ENCODE data around the gene TSHR. TPM values are rescaled to one million over a fixed set of nuclear protein-coding genes. Genes with fewer than 3 reads are reported as not detected.
"Not testable (repeated sequence)": the region's sequence is repeated elsewhere in the genome, so short reads cannot be mapped to it uniquely, and the experiment has no call there.

Gene TSHR
- total RNA-seq, 2 experiments from 2014 or later: not detected

GRCh38 chr14:81001447-81001846 is 46.0 kb downstream of the TSHR start:
- no peaks in the 10 kb centered on the region for H3K9me3 Mint-ChIP-seq
- H3K27me3 Mint-ChIP-seq: peaks cover 27% of the 10 kb centered on the region
- DNase-seq: no peak
- no peak overlapping the region for H3K4me3 Mint-ChIP-seq
- peaks cover under 1% of the 10 kb centered on the region for H3K4me1 Mint-ChIP-seq
- no peak overlapping the region for H3K27ac Mint-ChIP-seq
- H3K36me3 Mint-ChIP-seq: no peaks in the 10 kb centered on the region

GRCh38 chr14:81004575-81004974 is 49.2 kb downstream of the TSHR start:
- Mint-ChIP-seq H3K27me3 (peaks cover 5% of the 10 kb centered on the region), H3K4me1 (no peaks in the 10 kb centered on the region), H3K36me3 (no peaks in the 10 kb centered on the region), H3K4me3 (no peak overlapping the region), H3K9me3 (no peaks in the 10 kb centered on the region), H3K27ac (no peak overlapping the region)
- DNase-seq: no peak

- Mint-ChIP-seq H3K9me3 (no peaks in the 10 kb centered on the region), H3K4me1 (no peaks in the 10 kb centered on the region), H3K36me3 (no peaks in the 10 kb centered on the region), H3K27me3 (peaks cover 2% of the 10 kb centered on the region), H3K27ac (no peak overlapping the region), H3K4me3 (no peak overlapping the region)
- DNase-seq: no peak
Observed at GRCh38 chr14:81005540-81006228, 50.3 kb downstream of the TSHR start.

GRCh38 chr14:81006266-81006665 is 50.8 kb downstream of the TSHR start:
- no peaks in the 10 kb centered on the region for H3K9me3 Mint-ChIP-seq
- no peaks in the 10 kb centered on the region for H3K27me3 Mint-ChIP-seq
- H3K27ac Mint-ChIP-seq: no peak overlapping the region
- H3K4me1 Mint-ChIP-seq: no peaks in the 10 kb centered on the region
- H3K4me3 Mint-ChIP-seq: no peak overlapping the region
- H3K36me3 Mint-ChIP-seq: no peaks in the 10 kb centered on the region
- no peak for DNase-seq

GRCh38 chr14:81007131-81007530 is 51.7 kb downstream of the TSHR start:
- Mint-ChIP-seq H3K27ac (no peak overlapping the region), H3K36me3 (no peaks in the 10 kb centered on the region), H3K4me3 (no peak overlapping the region), H3K9me3 (no peaks in the 10 kb centered on the region), H3K27me3 (no peaks in the 10 kb centered on the region), H3K4me1 (no peaks in the 10 kb centered on the region)
- DNase-seq: no peak

- Mint-ChIP-seq H3K4me3 (no peak overlapping the region), H3K27me3 (no peaks in the 10 kb centered on the region), H3K36me3 (no peaks in the 10 kb centered on the region), H3K4me1 (no peaks in the 10 kb centered on the region), H3K9me3 (no peaks in the 10 kb centered on the region), H3K27ac (no peak overlapping the region)
- no peak for DNase-seq
Observed at GRCh38 chr14:81009346-81009745, 53.9 kb downstream of the TSHR start.

GRCh38 chr14:81018251-81018650 is 62.8 kb downstream of the TSHR start:
- no peaks in the 10 kb centered on the region for H3K36me3 Mint-ChIP-seq
- H3K27me3 Mint-ChIP-seq: peaks cover 9% of the 10 kb centered on the region
- no peak overlapping the region for H3K27ac Mint-ChIP-seq
- H3K4me1 Mint-ChIP-seq: no peaks in the 10 kb centered on the region
- no peaks in the 10 kb centered on the region for H3K9me3 Mint-ChIP-seq
- H3K4me3 Mint-ChIP-seq: no peak overlapping the region
- no peak for DNase-seq

GRCh38 chr14:81018684-81019083 is 63.3 kb downstream of the TSHR start:
- no peak overlapping the region for H3K4me3 Mint-ChIP-seq
- no peaks in the 10 kb centered on the region for H3K36me3 Mint-ChIP-seq
- no peaks in the 10 kb centered on the region for H3K4me1 Mint-ChIP-seq

GRCh38 chr14:81019113-81019512 is 63.7 kb downstream of the TSHR start:
- DNase-seq, H3K4me3 Mint-ChIP-seq, H3K4me1 Mint-ChIP-seq, H3K27ac Mint-ChIP-seq, H3K27me3 Mint-ChIP-seq, H3K36me3 Mint-ChIP-seq, H3K9me3 Mint-ChIP-seq: not testable (repeated sequence)

More at GRCh38 chr14:81018684-81019083, 63.3 kb downstream of the TSHR start:
- Mint-ChIP-seq H3K27me3 (peaks cover 9% of the 10 kb centered on the region), H3K27ac (no peak overlapping the region), H3K9me3 (no peaks in the 10 kb centered on the region)
- no peak for DNase-seq

GRCh38 chr14:81023095-81023710 is 67.8 kb downstream of the TSHR start:
- no peak for DNase-seq
- peaks cover 2% of the 10 kb centered on the region for H3K4me1 Mint-ChIP-seq
- no peak overlapping the region for H3K4me3 Mint-ChIP-seq
- H3K36me3 Mint-ChIP-seq: no peaks in the 10 kb centered on the region
- H3K9me3 Mint-ChIP-seq: no peaks in the 10 kb centered on the region
- peaks cover 4% of the 10 kb centered on the region for H3K27me3 Mint-ChIP-seq
- no peak overlapping the region for H3K27ac Mint-ChIP-seq

GRCh38 chr14:81028461-81028860 is 73.0 kb downstream of the TSHR start:
- DNase-seq: no peak
- Mint-ChIP-seq H3K4me1 (peaks cover 9% of the 10 kb centered on the region), H3K27ac (no peak overlapping the region), H3K36me3 (no peaks in the 10 kb centered on the region), H3K27me3 (peaks cover 7% of the 10 kb centered on the region), H3K4me3 (no peak overlapping the region), H3K9me3 (no peaks in the 10 kb centered on the region)

GRCh38 chr14:81031488-81031887 is 76.1 kb downstream of the TSHR start:
- Mint-ChIP-seq H3K4me3 (no peak overlapping the region), H3K4me1 (peaks cover 15% of the 10 kb centered on the region), H3K9me3 (peaks cover 5% of the 10 kb centered on the region), H3K27me3 (peaks cover 3% of the 10 kb centered on the region), H3K27ac (no peak overlapping the region), H3K36me3 (peaks cover 3% of the 10 kb centered on the region)
- DNase-seq: no peak

GRCh38 chr14:81033698-81034240 is 78.3 kb downstream of the TSHR start:
- H3K9me3 Mint-ChIP-seq: peaks cover 6% of the 10 kb centered on the region
- no peak overlapping the region for H3K27ac Mint-ChIP-seq
- peaks cover 3% of the 10 kb centered on the region for H3K27me3 Mint-ChIP-seq
- H3K36me3 Mint-ChIP-seq: peaks cover 4% of the 10 kb centered on the region
- H3K4me3 Mint-ChIP-seq: no peak overlapping the region
- no peak for DNase-seq
- peaks cover 15% of the 10 kb centered on the region for H3K4me1 Mint-ChIP-seq

GRCh38 chr14:81042438-81042837 is 87.0 kb downstream of the TSHR start:
- Mint-ChIP-seq H3K27me3 (peaks cover 9% of the 10 kb centered on the region), H3K4me3 (no peak overlapping the region), H3K36me3 (no peaks in the 10 kb centered on the region), H3K27ac (no peak overlapping the region), H3K4me1 (no peaks in the 10 kb centered on the region), H3K9me3 (peaks cover 8% of the 10 kb centered on the region)
- DNase-seq: no peak

- Mint-ChIP-seq H3K27ac (no peak overlapping the region), H3K36me3 (no peaks in the 10 kb centered on the region), H3K27me3 (no peaks in the 10 kb centered on the region), H3K4me1 (no peaks in the 10 kb centered on the region), H3K4me3 (no peak overlapping the region), H3K9me3 (peaks cover 17% of the 10 kb centered on the region)
- DNase-seq: no peak
Observed at GRCh38 chr14:81051547-81051946, 96.1 kb downstream of the TSHR start.

GRCh38 chr14:81054057-81054456 is 98.6 kb downstream of the TSHR start:
- H3K27me3 Mint-ChIP-seq, H3K4me3 Mint-ChIP-seq, H3K4me1 Mint-ChIP-seq, H3K27ac Mint-ChIP-seq, DNase-seq, H3K36me3 Mint-ChIP-seq: not testable (repeated sequence)
- H3K9me3 Mint-ChIP-seq: peaks cover 17% of the 10 kb centered on the region
